Right cardiac atrium (tissue), 5 donors: Measurements from ENCODE around the gene CNN2. TPM values are rescaled to one million over a fixed set of nuclear protein-coding genes. Genes with fewer than 3 reads are reported as not detected.

Source experiments
- ATAC-seq, 2 donors: fragments of 200-7000 bp; cut with Tn5 transposase; one replicate each; pipeline versions ENCODE4 v1.8.0 to v1.9.1; 2020; ENCODE audit warnings: moderate library complexity in 2 of 2, mild to moderate bottlenecking in 1 of 2
- DNase-seq, 3 donors: peaks; one replicate each; pipeline ENCODE4 v3.0.0-alpha.2; 2020
- H3K27ac ChIP-seq: one replicate; pipeline ENCODE4 v1.5.1; 2013; ENCODE audit warnings: mild to moderate bottlenecking, low read length, control low read depth, moderate library complexity
- H3K27me3 ChIP-seq: one replicate; pipeline ENCODE4 v1.6.1; 2013; ENCODE audit not compliant: control insufficient read depth, insufficient read depth
- H3K4me1 ChIP-seq: one replicate; pipeline ENCODE4 v1.6.1; 2013; ENCODE audit warnings: low read length; ENCODE audit not compliant: control insufficient read depth, insufficient read depth
- H3K4me3 ChIP-seq: one replicate; pipeline ENCODE4 v1.5.1; 2013; ENCODE audit warnings: low read length, control low read depth
- H3K9me3 ChIP-seq: one replicate; pipeline ENCODE4 v1.6.1; 2013; ENCODE audit warnings: low read length; ENCODE audit not compliant: control insufficient read depth
- WGBS: extraction: QIAGEN DNeasy Blood & Tissue Kit; methylation state at CpG from one replicate; pipeline ENCODE4 v1.1.7; 2013; 5-methylcytosine and 5-hydroxymethylcytosine counted together
- intact Hi-C, 4 donors: fragments of 100-400 bp; cut with DNase I; formaldehyde crosslinking; loops; one replicate each; pipeline versions ENCODE4 v1.11.0 to v1.14.0; 2022 to 2023
- polyA plus RNA-seq: library from polyadenylated mRNA; stranded (reverse); fragments of 200-250 nt; gene quantifications from one replicate; pipeline ENCODE4 v1.2.3, GENCODE V29; 2013
- total RNA-seq, 4 donors: library from RNA; stranded (reverse); fragmentation: NEBNext Ultra II Directional; extraction: Animal tissue kit (Norgen Biotek cat#: 25700); gene quantifications; one replicate each; pipeline ENCODE4 v1.2.1, GENCODE V29; 2021
- donor health status: healthy with polysubstance abuse.
- donor health status: DM: no; HTN: yes; CAD: no.
- donor health status: DM: no; HTN: no; CAD: no.
- donor health status: DM: no; HTN: yes; CAD: no; lungs with severe emphysema.
- donor health status: DM: yes; HTN: yes; CAD: no.

Gene CNN2
- total and polyA plus RNA-seq, 5 donors, result 52.1 to 75.9 (median 59.9) TPM

DNA sequence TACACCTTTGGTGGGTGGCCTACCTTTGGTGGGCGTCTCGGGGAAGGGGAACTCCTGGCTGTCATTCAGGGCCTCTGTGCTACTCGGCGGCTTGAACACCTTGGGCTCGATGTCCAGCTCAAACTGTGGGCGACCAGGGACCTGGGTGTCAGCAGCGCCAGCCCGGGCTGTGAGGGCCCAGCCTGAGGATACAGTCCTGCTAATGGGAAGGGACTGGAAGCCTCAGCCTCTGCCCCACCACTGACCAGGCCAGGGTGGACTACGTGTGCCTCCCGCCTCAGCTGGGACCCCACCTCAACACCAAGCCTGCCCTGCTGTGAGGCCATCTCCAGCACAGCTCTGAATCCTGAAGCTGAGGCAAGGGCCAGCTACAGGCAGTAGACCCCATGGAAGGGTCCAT lies 13.2 kb upstream of the CNN2 start:
- ATAC-seq (no peak), DNase-seq (no peak)
- WGBS, result 92% methylated on average over 10 of the region's 10 CpGs
- H3K4me3 ChIP-seq, result no peak overlapping the region
- H3K4me1 ChIP-seq, result peaks cover 18% of the 10 kb centered on the region
- no peak overlapping the region for H3K27ac ChIP-seq
- H3K27me3 ChIP-seq, result no peaks in the 10 kb centered on the region
- no peaks in the 10 kb centered on the region for H3K9me3 ChIP-seq
- intact Hi-C loops, result no loop called here

DNA sequence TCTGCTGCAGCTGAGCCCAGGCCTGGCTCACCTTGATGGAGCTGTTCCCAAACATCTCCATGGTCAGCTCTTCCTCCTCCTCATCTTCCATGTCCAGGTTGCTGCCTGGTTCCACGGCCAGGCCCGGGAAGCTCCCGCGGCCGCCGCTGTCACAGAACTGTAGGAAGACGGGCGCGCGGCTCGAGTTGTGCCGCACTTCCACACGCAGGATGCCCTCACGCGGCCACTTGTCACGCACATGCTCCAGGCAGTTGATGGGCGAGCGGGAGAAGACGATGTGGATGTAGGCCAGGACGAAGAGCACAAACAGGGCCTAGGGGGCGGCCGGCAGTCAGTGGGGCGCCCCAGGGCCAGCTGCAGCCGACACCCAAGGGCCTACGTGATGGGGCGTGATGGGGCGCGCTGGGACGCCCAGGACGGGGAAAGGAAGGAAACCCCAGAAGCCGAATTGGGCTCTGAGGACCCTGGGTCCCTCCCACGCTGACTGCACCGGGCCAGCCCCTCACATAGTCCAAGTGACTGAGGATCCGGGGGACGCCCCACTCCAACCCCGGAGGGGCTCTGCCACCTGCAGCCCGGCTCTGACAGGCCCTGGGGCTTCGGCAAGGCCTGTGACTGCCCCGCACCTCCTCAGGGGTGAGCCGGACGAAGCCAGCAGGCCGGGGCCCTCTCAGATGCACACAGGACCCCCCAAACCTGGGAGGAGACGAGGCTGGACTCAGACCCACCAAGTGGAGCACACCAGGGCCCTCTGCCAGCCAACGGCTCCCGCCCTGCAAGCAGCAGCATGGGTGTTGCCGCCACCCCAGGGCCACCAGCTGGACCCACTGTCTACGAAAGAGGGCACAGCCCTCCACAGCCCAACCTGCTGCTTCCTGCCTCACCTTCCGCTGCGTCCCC lies 12.0 kb upstream of the CNN2 start:
- peak in 1 of 3 donors; percentile 59 for DNase-seq
- Histone ChIP-seq H3K9me3 (no peaks in the 10 kb centered on the region), H3K4me1 (peaks cover 26% of the 10 kb centered on the region), H3K27ac (no peak overlapping the region), H3K27me3 (no peaks in the 10 kb centered on the region), H3K4me3 (no peak overlapping the region)
- 92% methylated on average over 49 of the region's 49 CpGs for WGBS
- ATAC-seq, result no peak
- intact Hi-C loops, result no loop called here

DNA sequence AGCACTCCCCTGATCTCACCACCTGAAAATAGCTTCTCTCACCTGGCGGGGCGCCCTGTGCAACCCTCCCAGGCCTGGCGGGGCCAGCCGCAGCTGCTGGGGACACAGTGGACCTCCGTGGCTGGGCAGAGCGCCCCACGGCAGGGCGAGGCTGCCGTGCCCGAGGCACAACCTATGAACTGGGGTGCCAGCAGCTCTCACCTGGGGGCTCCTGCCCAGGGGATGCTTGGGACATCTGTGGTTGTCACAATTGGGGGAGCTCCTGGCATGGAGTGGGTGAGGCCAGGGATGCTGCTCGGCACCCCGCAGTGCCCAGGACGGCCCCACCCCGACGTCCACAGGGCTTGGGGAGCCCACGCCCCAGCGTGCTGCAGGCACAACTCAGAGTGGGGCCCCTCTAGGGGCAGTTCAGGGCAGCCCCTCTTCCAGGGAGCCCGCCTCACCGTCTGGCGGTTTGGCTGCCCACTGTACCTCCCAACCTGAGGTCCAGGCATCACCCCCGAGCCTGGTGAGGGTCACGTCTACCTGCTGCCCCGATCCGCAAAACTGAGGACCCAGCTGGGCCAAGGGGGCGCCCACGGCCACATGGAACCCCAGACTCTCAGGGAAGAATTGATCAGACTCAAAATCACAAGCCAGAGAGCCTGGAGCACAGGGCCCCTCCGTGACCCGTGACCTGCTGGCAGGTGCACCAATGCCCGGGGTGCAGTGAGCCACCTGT lies 11.2 kb upstream of the CNN2 start:
- no peaks in the 10 kb centered on the region for H3K27me3 ChIP-seq
- no peaks in the 10 kb centered on the region for H3K9me3 ChIP-seq
- DNase-seq, result peak in 1 of 3 donors; percentile 67
- no peak for ATAC-seq
- no peak overlapping the region for H3K27ac ChIP-seq
- intact Hi-C loops, result no loop called here
- H3K4me1 ChIP-seq, result peaks cover 26% of the 10 kb centered on the region
- WGBS, result 87% methylated on average over 29 of the region's 29 CpGs
- H3K4me3 ChIP-seq, result no peak overlapping the region

DNA sequence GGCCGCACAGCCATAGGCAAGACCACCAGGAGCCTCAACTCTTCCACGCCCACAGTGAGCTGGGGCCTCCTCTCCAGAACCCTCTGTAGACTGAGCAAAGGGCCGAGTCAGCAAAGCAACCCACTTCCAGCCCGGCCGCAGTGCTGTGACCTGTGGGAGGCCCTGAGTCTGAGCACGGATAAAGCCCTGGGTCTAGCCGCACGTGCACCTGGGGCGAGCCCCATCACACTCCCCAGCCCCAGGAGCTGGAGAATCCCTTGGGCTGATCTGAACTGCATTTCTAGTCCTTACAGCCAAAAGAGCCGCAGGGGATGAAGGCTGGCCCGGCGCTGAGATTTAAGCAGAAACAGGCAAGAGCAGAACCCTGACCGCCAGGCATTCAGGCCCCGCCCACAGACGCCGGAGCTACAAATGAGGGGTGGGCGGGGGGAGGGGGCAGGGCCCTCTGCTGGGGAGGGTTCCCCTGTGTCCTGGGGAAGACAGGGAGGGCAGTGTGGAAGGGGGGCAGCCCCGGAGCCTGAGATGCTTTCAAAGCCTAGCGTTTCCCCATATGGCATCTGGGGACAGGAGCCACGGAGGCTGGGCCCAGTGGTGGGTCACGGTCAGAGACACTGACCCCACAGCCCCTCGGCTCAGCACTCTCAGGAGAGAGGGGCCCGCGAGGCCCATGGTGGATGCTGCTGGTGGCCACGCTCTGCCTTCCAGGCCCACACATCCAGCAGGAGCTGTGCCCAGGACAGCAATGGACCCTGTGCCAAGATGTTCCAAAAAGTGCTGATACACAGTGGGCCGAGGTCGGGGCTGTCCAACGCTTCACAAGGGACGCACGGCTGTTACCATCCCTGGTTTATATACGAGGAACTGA lies 10.4 kb upstream of the CNN2 start:
- DNase-seq, result peak in 1 of 3 donors; percentile 58
- ATAC-seq, result no peak
- no peak overlapping the region for H3K27ac ChIP-seq
- H3K4me1 ChIP-seq, result peaks cover 26% of the 10 kb centered on the region
- intact Hi-C loops, result no loop called here
- no peaks in the 10 kb centered on the region for H3K9me3 ChIP-seq
- H3K4me3 ChIP-seq, result no peak overlapping the region
- WGBS, result 56% methylated on average over 31 of the region's 31 CpGs
- no peaks in the 10 kb centered on the region for H3K27me3 ChIP-seq

DNA sequence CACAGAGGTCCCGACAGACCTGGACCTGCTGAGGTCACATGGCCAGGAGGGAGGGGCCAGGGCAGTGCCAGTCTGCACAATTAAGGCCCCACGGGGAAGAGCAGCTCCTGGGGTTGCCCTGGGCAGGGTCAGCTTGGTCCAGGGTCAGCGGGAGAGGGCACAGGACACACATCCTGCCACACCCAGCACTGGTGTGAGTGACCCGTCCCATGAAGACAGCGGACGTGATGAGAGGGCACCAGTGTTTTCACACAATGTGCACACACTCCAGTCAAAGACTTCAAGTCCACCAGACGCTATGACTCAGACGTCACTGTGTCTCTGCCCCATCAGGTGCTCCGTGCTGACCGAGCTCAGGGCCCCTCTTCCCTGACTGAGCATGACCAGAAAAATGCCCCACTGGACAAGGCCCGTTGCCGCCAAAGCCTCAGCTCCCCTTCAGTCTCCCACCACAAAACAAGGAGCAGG lies 9.7 kb upstream of the CNN2 start:
- peak in 1 of 2 donors; percentile 9 for ATAC-seq
- Histone ChIP-seq H3K27me3 (no peaks in the 10 kb centered on the region), H3K4me1 (peaks cover 26% of the 10 kb centered on the region), H3K4me3 (no peak overlapping the region), H3K9me3 (no peaks in the 10 kb centered on the region), H3K27ac (no peak overlapping the region)
- 36% methylated on average over 12 of the region's 12 CpGs for WGBS
- intact Hi-C loops, result no loop called here
- DNase-seq, result no peak

DNA sequence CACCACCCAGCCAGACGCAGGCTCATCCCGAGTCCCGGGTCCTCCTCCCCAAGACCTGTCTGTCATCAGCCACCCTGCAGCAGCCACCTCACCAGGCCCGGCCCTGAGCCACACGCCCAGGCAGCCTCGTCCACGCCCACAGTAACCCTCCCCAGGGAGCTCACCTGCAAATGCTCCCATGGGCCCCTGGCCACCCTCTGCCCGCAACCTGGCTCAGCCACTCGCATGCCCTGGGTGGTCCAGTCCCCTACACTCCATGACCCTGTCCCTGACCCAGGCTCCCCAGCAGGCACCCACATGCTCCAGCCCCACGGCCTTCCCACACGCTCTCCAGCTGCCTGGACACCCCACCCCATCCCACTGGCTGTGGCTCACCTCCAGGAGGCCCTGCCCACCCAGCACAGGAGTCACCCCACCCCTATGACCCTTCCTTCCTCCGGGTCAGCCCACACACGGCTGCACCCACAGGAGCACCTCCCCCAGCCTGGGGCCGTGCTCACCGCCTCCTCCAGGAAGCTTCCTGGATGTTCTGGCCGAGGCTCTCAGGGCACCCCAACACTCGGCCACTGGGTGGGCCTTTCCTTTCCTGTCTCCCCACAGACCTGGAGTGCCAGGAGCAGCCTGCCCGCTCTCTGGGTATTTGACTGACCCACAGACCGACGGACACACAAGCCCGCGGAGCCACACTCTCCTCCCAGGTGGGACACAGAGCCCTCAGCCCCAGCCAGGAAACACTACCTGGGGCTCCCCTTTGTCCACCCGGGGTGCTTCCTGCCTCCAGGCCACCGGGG lies 9.1 kb upstream of the CNN2 start:
- no peaks in the 10 kb centered on the region for H3K27me3 ChIP-seq
- peaks cover 26% of the 10 kb centered on the region for H3K4me1 ChIP-seq
- intact Hi-C loops, result no loop called here
- H3K27ac ChIP-seq, result no peak overlapping the region
- 55% methylated on average over 24 of the region's 24 CpGs for WGBS
- no peak overlapping the region for H3K4me3 ChIP-seq
- H3K9me3 ChIP-seq, result no peaks in the 10 kb centered on the region
- ATAC-seq, result peak in 1 of 2 donors; percentile 29
- DNase-seq, result peak in 1 of 3 donors; percentile 63

DNA sequence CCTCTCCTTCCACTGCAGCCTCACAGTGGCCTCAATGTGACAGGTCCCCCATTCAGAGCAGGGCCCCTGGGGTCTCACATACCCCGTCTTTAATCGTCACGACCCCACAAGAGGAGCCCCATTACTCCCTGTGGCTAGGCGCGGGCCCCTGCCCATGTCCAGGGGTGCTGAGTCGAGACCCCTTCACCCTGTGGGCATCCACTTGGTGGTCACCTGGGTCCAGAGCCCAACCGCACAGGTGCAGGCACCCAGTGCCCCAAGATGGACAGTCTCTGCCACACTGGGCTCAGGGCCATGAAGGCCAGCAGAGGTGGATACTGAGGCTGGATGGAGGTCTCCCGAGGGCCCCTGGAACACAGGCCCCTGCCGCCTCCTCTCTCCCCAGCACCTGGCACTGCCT lies 8.5 kb upstream of the CNN2 start:
- intact Hi-C loops, result no loop called here
- Histone ChIP-seq H3K9me3 (no peaks in the 10 kb centered on the region), H3K4me3 (no peak overlapping the region), H3K27me3 (no peaks in the 10 kb centered on the region), H3K27ac (no peak overlapping the region), H3K4me1 (peaks cover 26% of the 10 kb centered on the region)
- ATAC-seq (no peak), DNase-seq (peak in 1 of 3 donors; percentile 53)
- 87% methylated on average over 9 of the region's 9 CpGs for WGBS

DNA sequence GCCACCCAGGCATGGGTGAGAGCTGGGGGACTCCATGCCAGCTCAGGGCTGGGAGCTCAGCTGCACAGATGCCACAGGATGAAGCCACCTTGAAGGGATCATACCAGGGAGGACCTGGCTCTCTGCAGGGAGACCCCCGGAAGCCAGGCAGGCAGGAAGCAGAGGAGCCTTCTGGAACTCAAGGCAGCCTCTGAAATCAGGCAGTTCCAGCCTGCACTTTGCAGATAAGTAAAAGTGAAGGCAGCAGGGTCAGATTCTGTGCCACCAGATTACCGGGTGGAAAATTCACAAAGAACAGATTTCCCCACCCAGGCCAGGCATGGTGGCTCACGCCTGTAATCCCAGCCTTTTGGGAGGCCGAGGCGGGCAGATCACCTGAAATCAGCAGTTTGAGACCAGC lies 8.0 kb upstream of the CNN2 start:
- Histone ChIP-seq H3K4me3 (no peak overlapping the region), H3K9me3 (no peaks in the 10 kb centered on the region), H3K4me1 (peaks cover 26% of the 10 kb centered on the region), H3K27ac (no peak overlapping the region), H3K27me3 (no peaks in the 10 kb centered on the region)
- WGBS, result 69% methylated on average over 5 of the region's 5 CpGs
- intact Hi-C loops, result no loop called here
- DNase-seq (no peak), ATAC-seq (no peak)

DNA sequence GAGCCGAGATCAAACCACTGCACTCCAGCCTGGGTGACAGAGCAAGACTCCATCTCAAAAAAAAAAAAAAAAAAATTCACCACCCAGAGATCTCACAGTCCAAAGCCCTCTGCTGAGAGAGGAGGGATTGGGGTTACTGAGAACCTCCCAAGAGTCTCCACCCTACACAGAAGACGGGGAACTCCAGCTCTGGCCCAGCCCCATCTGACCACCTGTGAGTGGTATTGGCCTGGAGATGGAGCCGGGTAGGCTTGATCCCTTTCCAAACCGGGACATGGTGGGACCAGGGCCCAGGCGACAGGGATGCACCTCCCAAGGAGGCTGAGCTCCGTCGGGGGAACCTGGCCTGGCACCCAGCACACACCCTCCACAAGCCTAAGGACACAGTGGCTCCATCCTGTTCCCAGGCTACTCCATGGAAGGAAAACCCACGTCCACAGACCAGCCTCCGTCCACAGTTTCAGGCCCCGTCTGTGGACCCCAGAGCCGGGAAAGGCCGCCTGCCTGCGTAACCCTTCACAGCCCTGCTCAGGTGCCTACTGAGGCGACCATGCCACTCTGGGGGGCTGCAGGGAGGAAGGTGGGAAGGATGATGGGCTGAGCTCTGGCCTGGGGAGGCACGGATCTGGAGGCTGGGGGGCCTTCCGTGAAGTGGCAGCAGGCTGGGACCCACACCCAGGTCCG lies 7.3 kb upstream of the CNN2 start:
- Histone ChIP-seq H3K27me3 (no peaks in the 10 kb centered on the region), H3K9me3 (no peaks in the 10 kb centered on the region), H3K27ac (no peak overlapping the region), H3K4me3 (no peak overlapping the region), H3K4me1 (peaks cover 26% of the 10 kb centered on the region)
- ATAC-seq, result no peak
- intact Hi-C loops, result no loop called here
- peak; percentile 31 to 62 (median 54) for DNase-seq
- 41% methylated on average over 17 of the region's 17 CpGs for WGBS

DNA sequence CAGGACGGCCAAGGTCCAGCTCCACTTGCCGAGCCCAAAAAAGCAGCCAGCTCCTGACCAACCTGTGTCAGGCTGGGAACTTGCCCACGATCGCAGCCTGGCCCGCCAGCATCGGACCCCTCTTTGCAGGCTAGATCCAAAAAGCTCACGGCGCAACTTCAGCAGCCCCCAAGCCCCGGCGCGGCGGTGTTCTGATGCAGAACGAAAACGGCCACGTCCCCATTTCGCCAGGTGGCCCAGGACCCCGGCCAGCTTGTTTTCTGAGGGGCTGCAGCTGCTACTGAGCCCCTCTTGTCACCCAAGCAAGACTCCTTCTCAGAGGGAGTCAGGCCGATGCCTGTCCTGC lies 6.8 kb upstream of the CNN2 start:
- Histone ChIP-seq H3K27ac (no peak overlapping the region), H3K4me1 (peaks cover 26% of the 10 kb centered on the region), H3K4me3 (peak overlapping the region; percentile 81), H3K9me3 (no peaks in the 10 kb centered on the region), H3K27me3 (no peaks in the 10 kb centered on the region)
- intact Hi-C loops, result no loop called here
- 65% methylated on average over 18 of the region's 18 CpGs for WGBS
- ATAC-seq (no peak), DNase-seq (peak in 1 of 3 donors; percentile 54)
